Activated naive CD4-positive, alpha-beta T cell treated with anti-CD3 and anti-CD28 coated beads, Interleukin-2, amount 50 U/mL, for 24 hours (primary cell): Measurements from ENCODE around the gene ZBTB47.

Source experiments
- H3K27ac Mint-ChIP-seq: one replicate; pipeline ENCODE4 v1.8.0; 2021; ENCODE audit warnings: mild to moderate bottlenecking, mixed read lengths
- H3K27me3 Mint-ChIP-seq: one replicate; pipeline ENCODE4 v1.8.0; 2021; ENCODE audit warnings: mixed read lengths
- H3K36me3 Mint-ChIP-seq: one replicate; pipeline ENCODE4 v1.8.0; 2021; ENCODE audit warnings: mixed read lengths
- H3K4me1 Mint-ChIP-seq: one replicate; pipeline ENCODE4 v1.8.0; 2021; ENCODE audit warnings: mixed read lengths
- H3K4me3 Mint-ChIP-seq: one replicate; pipeline ENCODE4 v1.8.0; 2021; ENCODE audit warnings: mild to moderate bottlenecking, mixed read lengths
- H3K9me3 Mint-ChIP-seq: one replicate; pipeline ENCODE4 v1.8.0; 2021; ENCODE audit warnings: mixed read lengths

The ZBTB47 gene

DNA sequence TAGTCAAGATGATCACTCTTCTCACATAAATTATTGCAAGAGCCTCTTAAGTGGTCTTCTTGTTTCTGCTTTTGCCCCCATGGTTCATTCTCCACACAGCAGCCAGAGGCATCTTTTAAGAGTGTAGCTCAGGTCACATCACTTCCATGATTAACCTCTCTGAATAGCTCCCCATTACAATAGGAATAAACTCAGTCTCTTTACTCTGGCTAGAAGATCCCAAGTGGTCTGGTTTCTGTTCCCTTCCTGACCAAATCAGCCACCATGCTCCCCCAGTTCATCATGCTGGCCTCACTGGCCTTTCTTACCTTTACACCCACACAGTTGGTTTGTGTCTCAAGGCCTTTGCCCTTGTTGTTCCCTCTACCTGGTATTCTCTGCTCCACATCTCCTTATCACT lies 40.9 kb downstream of the ZBTB47 start:
- Mint-ChIP-seq H3K9me3 (no peaks in the 10 kb centered on the region), H3K4me1 (no peaks in the 10 kb centered on the region), H3K4me3 (no peak overlapping the region), H3K27me3 (no peaks in the 10 kb centered on the region), H3K36me3 (no peaks in the 10 kb centered on the region), H3K27ac (no peak overlapping the region)

DNA sequence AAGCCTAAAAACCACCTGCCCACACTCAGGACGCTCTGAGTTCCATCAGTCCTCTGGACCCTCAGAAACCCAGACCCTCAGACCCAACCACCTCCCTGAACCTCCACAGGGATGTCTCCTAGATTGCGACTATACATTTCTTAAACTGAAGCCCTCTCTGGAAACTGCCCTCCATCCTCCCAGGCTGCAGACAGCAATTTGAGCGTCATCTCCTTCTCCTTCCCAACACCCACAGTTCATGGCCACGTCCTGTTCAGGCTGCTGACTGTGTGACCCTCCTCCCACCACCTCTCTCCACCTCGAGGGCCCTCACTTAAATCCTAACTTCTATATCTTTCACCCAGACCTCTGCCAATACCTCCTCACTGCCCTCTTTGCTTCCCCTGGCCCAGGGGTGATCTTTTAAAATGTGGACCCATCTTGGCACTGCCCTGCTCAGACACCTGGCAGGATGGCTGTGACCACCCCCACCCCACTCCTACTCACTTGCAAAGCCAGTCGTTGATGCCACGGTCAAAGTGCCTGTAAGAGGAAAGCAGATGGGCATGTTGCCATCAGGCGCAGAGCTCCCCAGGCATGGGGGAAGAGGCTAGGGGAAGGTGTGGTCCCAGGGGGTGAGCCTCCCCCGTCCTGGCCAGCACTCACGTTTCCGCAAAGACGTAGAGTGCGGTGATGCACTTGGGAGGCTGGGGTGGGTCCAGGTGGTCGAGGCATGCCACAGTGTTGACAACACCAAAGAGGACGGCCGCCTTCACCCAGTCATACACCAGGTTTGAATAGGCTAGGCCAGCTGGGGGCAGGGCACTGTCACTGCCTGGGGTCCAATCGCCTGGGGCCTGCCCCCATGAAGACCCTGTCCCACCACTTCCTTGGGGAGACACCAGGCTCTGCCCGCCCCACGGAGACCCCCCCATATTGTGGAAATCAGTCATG lies 43.1 kb downstream of the ZBTB47 start:
- no peaks in the 10 kb centered on the region for H3K4me1 Mint-ChIP-seq
- no peak overlapping the region for H3K4me3 Mint-ChIP-seq
- H3K36me3 Mint-ChIP-seq: no peaks in the 10 kb centered on the region
- H3K27me3 Mint-ChIP-seq: no peaks in the 10 kb centered on the region
- H3K27ac Mint-ChIP-seq: no peak overlapping the region
- no peaks in the 10 kb centered on the region for H3K9me3 Mint-ChIP-seq

DNA sequence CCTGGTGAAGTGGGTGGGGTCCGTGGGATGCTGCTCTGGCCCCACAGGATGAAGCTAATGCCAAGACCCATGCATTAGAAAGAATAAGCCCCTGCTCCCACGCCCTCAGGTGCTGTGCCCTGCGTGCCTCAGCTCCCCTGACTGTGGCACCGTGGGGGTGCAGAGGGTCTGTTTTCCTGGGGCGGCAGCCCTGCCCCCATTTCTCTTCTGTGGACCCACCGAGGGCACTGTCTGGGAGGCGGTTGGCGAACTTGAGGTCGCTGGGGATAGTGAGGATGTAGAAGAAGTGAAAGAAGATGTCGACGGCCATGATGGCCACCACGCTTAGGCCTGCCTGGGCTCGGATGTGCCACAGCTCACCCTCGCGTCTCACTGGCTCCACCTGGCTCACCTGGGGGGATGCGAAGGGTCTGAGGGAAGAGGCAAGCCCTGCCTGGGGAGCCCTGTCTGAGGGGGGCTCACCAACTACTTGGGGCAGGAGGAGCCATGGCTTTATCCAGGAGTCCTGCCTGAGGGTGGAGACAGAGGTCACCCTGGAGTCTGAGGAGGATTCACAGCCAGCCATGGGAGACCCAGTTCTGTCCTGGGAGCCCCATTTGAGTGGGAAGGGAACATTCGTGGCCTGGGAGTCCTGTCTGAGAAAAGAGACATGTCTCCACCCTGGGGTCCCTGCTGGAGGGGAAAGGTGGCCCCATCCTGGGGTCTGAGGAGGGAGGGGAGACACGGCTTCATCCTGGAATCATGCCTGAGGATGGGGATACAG lies 44.0 kb downstream of the ZBTB47 start:
- Mint-ChIP-seq H3K9me3 (no peaks in the 10 kb centered on the region), H3K4me3 (no peak overlapping the region), H3K27me3 (no peaks in the 10 kb centered on the region), H3K4me1 (no peaks in the 10 kb centered on the region), H3K36me3 (no peaks in the 10 kb centered on the region), H3K27ac (no peak overlapping the region)

DNA sequence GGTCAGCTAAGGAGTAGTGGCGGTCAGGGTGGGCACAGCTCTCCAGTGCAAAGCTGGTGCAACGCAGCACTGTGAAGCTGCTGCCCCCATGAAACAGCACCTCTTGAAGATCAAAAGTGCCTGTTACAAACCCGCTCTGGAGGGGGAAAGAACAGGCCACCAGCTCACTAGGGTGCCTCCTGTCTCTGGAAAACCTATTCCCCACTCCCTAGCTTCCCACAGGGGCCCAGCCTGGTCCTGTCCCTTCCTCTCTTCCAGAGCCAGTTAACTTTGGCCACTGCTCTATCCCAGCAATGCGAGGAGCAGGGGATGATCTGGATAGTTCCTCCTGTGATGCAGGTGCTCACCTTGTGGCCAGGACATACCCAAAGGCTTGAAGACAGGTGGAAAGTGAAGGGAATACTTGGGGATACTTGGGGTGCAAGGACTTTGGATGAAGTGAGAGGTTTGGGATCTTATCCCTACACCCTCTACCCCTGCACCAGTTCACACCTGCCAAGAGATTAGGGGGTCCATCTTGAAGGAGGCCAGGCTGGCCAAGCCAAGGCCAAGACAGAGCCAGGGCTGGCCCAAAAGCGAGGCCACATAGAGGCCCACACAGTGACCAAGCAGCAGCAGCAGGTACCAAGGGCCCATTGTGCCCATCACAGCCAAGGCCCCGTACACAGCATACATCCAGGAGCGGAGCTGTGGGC lies 44.9 kb downstream of the ZBTB47 start:
- H3K27me3 Mint-ChIP-seq: no peaks in the 10 kb centered on the region
- H3K27ac Mint-ChIP-seq: no peak overlapping the region
- no peaks in the 10 kb centered on the region for H3K36me3 Mint-ChIP-seq
- no peaks in the 10 kb centered on the region for H3K9me3 Mint-ChIP-seq
- H3K4me3 Mint-ChIP-seq: no peak overlapping the region
- H3K4me1 Mint-ChIP-seq: no peaks in the 10 kb centered on the region

DNA sequence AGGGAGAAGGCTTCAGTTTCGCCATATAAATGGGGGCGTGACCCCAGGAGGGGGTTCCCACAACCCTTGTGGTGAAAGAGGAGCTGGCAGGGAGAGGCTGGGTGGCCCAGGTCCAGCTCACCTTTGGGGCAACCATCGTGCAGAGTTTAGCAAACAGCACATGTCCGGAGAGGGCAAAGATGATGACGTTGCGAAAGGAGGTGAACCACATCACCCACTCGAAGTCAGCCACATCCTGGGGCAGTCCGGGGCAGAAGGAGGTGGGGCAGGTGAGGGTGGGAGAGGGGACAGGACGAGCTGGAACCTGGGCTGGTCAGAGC lies 45.4 kb downstream of the ZBTB47 start:
- Mint-ChIP-seq H3K4me3 (no peak overlapping the region), H3K27ac (no peak overlapping the region), H3K36me3 (no peaks in the 10 kb centered on the region), H3K9me3 (no peaks in the 10 kb centered on the region), H3K4me1 (no peaks in the 10 kb centered on the region), H3K27me3 (no peaks in the 10 kb centered on the region)

DNA sequence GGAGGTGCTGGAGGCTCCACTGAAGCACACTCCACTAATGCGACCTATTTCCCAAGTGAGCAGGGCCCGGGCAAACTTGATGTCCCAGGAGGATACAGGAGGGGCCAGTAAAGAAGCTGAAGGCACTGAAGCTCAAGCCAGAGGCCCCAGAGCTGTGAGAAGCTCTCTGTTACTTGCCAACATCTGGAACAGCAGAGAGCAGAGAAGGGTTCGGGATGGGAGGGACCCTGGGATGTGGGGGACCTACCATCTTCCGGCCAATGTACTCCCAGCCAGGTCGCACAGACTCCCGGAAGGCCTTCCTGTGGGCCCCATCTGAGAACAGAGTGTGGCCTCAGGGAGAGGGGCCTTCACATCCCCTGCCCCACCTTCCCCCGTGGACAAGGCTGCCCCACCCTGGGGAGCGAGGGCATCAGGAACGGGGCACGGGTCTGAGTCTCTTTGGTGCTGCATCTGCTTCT lies 46.0 kb downstream of the ZBTB47 start:
- no peak overlapping the region for H3K4me3 Mint-ChIP-seq

DNA sequence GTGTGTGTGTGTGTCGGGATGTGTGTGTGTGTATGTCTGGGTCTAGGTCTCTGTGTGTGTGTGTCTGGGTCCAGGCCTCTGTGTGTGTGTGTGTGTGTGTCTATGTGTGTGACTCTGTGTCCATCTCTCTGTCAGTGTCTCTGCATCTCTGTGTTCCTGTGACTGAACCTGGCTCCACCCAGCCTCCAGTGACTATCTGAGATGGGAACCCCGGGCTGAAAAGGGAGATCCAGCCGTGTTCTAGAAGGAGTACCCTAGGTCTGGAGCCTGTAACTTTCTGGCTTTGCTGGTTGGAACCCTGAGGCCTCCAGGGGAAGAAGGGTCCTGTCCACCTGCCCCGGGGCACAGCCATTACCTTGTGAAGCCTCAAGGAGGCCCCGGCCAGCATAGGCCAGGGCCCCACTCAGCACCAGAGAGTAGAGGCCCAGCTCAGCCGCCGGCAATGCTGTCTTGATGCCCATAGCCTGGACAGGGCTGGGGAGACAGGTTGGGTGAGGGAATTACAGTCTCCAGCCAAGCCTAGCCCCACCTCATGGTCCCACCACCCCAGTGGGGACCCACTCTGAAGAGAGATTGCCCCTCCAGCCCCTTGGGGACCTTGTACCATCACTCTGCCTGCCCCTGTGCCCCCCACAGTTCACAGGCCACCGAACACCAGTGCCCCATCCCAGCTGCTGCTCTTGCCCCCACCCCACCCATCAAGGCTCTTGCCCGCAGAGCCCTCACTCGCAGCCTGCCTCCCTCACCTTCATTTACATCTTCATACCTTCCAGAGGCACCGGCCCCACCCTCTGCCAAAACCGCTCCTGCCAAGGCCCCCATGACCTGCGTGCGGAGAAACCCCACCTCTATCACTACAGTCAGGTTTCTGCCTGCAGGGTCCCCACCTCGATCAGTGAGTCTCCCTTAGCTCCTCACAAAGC lies 47.1 kb downstream of the ZBTB47 start:
- no peaks in the 10 kb centered on the region for H3K4me1 Mint-ChIP-seq
- H3K27ac Mint-ChIP-seq: no peak overlapping the region
- no peaks in the 10 kb centered on the region for H3K36me3 Mint-ChIP-seq
- no peaks in the 10 kb centered on the region for H3K27me3 Mint-ChIP-seq
- H3K4me3 Mint-ChIP-seq: no peak overlapping the region
- no peaks in the 10 kb centered on the region for H3K9me3 Mint-ChIP-seq

More for the DNA sequence above, 46.0 kb downstream of the ZBTB47 start:
- Mint-ChIP-seq H3K4me1 (no peaks in the 10 kb centered on the region), H3K36me3 (no peaks in the 10 kb centered on the region), H3K27ac (no peak overlapping the region), H3K9me3 (no peaks in the 10 kb centered on the region), H3K27me3 (no peaks in the 10 kb centered on the region)

DNA sequence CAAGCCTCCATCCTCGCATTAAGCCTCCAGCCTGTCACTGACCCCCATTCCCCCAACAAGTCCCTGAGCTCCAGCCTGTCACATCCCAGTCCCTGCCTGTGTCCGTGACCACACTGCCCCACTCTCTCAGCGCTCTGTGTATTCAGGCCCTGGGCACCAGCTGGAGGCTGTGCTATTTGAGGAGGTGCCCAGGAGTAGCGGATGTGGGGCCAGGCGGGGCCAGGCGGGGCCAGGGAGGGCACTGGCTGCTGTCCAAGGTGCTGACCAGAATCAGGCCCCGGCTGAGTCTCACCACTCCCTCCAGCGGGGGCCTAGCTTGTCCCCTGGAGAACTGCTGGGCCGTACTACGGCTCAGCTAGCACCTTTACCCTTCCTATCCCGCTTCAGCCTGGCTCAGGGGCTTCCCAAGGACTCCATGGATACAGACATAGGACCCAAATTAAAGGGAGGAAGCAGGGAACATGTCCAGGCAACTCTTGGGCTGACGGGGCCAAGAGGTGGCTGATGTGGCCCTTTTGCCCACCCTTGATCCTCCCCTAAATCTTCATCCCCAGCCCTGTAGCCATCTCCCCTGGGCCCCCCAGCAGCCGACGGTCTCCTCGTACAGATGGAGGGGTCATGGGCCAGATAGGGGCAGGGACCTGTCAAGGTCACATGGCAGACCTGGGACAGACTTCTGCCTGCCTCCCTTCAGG lies 48.0 kb downstream of the ZBTB47 start:
- no peaks in the 10 kb centered on the region for H3K27me3 Mint-ChIP-seq
- no peak overlapping the region for H3K4me3 Mint-ChIP-seq
- H3K4me1 Mint-ChIP-seq: no peaks in the 10 kb centered on the region
- no peaks in the 10 kb centered on the region for H3K9me3 Mint-ChIP-seq
- H3K27ac Mint-ChIP-seq: no peak overlapping the region
- no peaks in the 10 kb centered on the region for H3K36me3 Mint-ChIP-seq

DNA sequence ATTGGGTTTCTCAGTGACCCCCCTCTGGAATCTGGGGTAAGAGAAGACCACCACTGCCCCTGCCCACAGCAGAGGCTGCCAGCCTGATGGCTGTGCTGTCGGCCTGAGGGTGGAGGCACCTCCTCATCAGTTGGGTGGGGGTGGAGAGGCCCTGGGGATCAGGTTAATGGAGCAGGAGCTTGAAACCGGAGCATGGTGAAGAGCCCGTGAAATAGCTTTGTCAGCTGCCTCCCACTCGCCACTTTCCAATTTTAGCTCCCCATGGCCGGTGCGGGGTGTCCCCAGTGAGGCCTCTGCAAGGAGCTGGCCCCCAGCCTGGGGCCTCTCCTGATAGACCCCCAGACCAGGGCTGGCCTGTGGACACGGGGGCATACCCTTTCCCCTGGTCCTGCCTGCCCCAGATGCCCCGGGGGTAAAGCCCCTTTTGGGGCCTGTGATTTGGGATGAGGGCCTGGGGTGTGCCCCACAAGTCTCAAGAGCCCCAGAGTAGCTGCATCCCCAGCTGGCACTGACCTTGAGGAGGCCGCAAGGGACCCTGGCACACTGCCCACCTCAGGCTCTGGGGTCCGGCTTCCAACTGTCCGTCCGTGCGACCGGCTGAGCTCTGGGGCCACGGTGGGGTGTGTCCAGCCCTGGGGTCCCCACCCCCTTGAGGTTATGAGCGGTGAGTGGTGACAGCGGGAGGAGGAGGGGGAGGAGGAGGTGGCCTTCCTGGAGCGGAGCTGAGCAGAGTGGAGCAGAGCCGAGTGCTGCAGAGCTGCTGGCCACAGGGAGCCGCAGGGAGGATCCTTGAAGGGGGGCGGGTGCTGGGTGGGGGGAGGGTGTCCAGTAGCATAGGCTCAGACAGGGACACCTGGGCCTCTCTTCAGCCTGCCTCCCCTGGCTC lies 48.8 kb downstream of the ZBTB47 start, which contains the start of gene HHATL:
Gene HHATL (minus strand): TSS at position 733 of the 886 bp plus-strand sequence. CDS start 1,972 bp downstream, outside the sequence.
- Mint-ChIP-seq H3K27ac (no peak within 1 kb of the TSS), H3K4me1 (no peaks in the 10 kb centered on the region), H3K4me3 (no peak within 1 kb of the TSS), H3K27me3 (no peaks in the 10 kb centered on the region), H3K36me3 (no peaks in the 10 kb centered on the region), H3K9me3 (no peaks in the 10 kb centered on the region)

DNA sequence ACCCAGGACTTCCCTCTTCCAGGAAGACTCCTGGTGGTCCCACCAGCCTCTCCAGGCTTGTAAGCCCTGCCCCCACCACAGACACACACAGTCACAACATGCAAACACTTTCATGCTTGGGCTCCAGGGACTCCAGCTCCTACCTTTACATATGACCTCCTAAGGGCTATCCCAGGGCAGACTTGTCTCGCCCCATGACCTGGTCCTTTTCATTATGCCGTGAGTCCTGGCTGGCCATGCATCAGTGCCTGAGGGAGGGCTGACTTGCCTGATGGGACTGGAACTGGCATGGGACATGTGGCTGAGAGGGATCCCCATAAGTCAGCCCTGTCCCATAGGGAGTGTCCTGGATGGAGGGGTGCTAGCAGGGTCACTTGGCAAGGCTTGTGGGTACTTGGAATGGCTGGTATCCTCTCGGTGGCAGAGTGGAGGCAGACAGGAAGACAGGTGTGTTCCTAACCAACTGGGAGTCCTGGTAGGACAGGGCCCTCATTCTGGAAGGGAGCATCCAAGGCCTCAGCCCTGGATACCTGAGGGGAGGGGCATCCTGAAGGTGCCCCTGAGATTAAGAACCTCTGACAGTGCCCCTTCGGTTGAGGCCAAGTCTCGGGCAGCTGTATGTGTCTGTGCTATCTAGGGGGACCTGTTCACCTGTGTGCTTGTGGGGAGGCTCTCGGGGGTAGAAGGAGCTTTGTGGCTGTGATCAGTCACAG lies 49.6 kb downstream of the ZBTB47 start:
- H3K27me3 Mint-ChIP-seq: no peaks in the 10 kb centered on the region
- H3K27ac Mint-ChIP-seq: no peak overlapping the region
- no peak overlapping the region for H3K4me3 Mint-ChIP-seq
- H3K4me1 Mint-ChIP-seq: no peaks in the 10 kb centered on the region
- no peaks in the 10 kb centered on the region for H3K36me3 Mint-ChIP-seq
- H3K9me3 Mint-ChIP-seq: no peaks in the 10 kb centered on the region

DNA sequence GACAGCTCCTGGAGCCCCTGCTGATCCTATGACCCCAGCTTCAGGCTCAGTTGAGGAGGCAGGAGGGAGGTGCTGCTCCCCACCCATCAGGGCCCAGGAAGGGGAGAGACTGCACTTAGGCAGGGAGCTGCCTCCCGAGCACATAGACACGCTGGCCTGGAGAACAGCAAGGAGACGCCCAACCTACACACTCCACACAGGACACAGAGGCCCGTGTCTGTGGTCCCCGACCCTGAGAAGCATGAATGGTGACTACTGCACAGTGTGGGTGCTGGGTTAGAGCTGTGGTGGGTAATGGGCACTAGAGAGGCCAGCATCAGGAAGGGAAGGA lies 50.2 kb downstream of the ZBTB47 start:
- Mint-ChIP-seq H3K36me3 (no peaks in the 10 kb centered on the region), H3K27ac (no peak overlapping the region), H3K4me3 (no peak overlapping the region), H3K4me1 (no peaks in the 10 kb centered on the region), H3K27me3 (no peaks in the 10 kb centered on the region), H3K9me3 (no peaks in the 10 kb centered on the region)

DNA sequence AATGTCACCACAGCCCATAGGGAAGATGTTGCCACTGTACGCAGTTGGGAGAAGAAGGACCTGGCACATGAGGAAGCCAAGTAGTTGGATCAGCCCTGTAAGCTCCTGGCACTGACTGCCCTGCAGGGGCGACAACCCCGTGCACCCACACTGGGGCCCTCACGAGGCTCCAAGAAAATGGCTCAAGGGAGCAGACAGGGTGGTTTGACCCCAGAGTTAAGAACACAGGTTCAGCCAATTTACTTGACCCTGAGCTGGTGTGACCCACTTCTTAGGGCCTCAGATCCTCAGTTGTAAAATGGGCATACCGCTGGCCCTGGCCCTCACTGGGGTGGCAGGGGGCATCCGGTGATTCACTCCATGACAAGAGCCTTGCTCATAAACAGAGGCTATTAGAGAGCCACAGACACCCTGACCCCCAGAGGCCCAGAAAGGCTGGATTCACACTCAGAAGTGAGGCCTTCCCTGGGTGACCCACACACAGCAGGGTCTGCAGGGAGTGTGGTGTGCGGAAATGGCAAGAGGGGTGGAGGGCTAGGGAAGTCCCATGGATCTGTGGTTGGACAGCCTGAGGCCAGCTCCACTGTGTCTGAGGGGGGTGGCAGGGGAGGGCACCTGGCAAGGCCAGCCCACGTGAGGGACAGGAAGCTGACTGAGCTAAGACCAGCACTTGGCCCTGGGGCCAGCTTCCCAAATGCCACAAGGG lies 50.8 kb downstream of the ZBTB47 start:
- Mint-ChIP-seq H3K27ac (no peak overlapping the region), H3K36me3 (no peaks in the 10 kb centered on the region), H3K9me3 (no peaks in the 10 kb centered on the region), H3K27me3 (no peaks in the 10 kb centered on the region), H3K4me1 (no peaks in the 10 kb centered on the region), H3K4me3 (no peak overlapping the region)
